Upper lobe of right lung (tissue), 1 donor: ENCODE measurements around the gene CATSPER3. TPM values are rescaled to one million over a fixed set of nuclear protein-coding genes. Genes with fewer than 3 reads are reported as not detected.

ENCODE experiments used
- ATAC-seq: fragments of 200-7000 bp; cut with Tn5 transposase; one replicate; pipeline ENCODE4 v1.9.1; 2020; ENCODE audit warnings: mild to moderate bottlenecking, moderate library complexity
- DNase-seq: peaks from one replicate; pipeline ENCODE4 v3.0.0-alpha.2; 2020
- H3K27ac ChIP-seq: fragments of 200-600 bp; one replicate; pipeline ENCODE4 v1.8.0; 2022
- H3K27me3 ChIP-seq: fragments of 200-600 bp; one replicate; pipeline ENCODE4 v1.8.0; 2022; ENCODE audit warnings: mild to moderate bottlenecking
- H3K36me3 ChIP-seq: fragments of 200-600 bp; one replicate; pipeline ENCODE4 v1.8.0; 2022
- H3K4me1 ChIP-seq: fragments of 200-600 bp; one replicate; pipeline ENCODE4 v1.8.0; 2022
- H3K4me3 ChIP-seq: fragments of 200-600 bp; one replicate; pipeline ENCODE4 v1.8.0; 2022; ENCODE audit warnings: mild to moderate bottlenecking
- H3K9me3 ChIP-seq: fragments of 200-600 bp; one replicate; pipeline ENCODE4 v1.8.0; 2022
- CTCF ChIP-seq: fragments of 200-600 bp; IDR thresholded peaks from one replicate; pipeline ENCODE4 v1.8.0; 2022; ENCODE audit warnings: antibody characterized with exemption
- intact Hi-C: fragments of 100-400 bp; cut with DNase I; formaldehyde crosslinking; loops from one replicate; pipeline ENCODE4 v1.11.0; 2022
- total RNA-seq: library from RNA; stranded (reverse); fragmentation: NEBNext Ultra II Directional; extraction: Animal tissue kit (Norgen Biotek cat#: 25700); gene quantifications from one replicate; pipeline ENCODE4 v1.2.1, GENCODE V29; 2021
- donor health status: DM: no; HTN: yes; CAD: no; lungs with severe emphysema.

The CATSPER3 gene
- total RNA-seq, 1 donor from 2014 or later: 0.87 TPM

GRCh38 chr5:135036405-135036804 lies 68.7 kb downstream of the CATSPER3 start:
- Histone ChIP-seq H3K36me3 (no peaks in the 10 kb centered on the region), H3K4me3 (no peak overlapping the region), H3K27me3 (peaks cover 92% of the 10 kb centered on the region), H3K9me3 (no peaks in the 10 kb centered on the region), H3K4me1 (peaks cover 33% of the 10 kb centered on the region), H3K27ac (no peak overlapping the region)
- DNase-seq (no peak), ATAC-seq (no peak)
- intact Hi-C loops: no loop called here
- no peak for TF ChIP-seq CTCF

- ATAC-seq (no peak), DNase-seq (no peak)
- Histone ChIP-seq H3K27ac (no peak overlapping the region), H3K4me3 (no peak overlapping the region), H3K27me3 (peaks cover 92% of the 10 kb centered on the region), H3K9me3 (no peaks in the 10 kb centered on the region), H3K4me1 (peaks cover 30% of the 10 kb centered on the region), H3K36me3 (no peaks in the 10 kb centered on the region)
- no peak for TF ChIP-seq CTCF
- intact Hi-C loops: no loop called here
Observed at GRCh38 chr5:135037519-135038204, 70.0 kb downstream of the CATSPER3 start.

GRCh38 chr5:135038205-135038812 lies 70.6 kb downstream of the CATSPER3 start:
- H3K27ac ChIP-seq: no peak overlapping the region
- intact Hi-C loops: no loop called here
- ATAC-seq (no peak), DNase-seq (no peak)
- peaks cover 92% of the 10 kb centered on the region for H3K27me3 ChIP-seq
- H3K4me1 ChIP-seq: peaks cover 23% of the 10 kb centered on the region
- no peak overlapping the region for H3K4me3 ChIP-seq
- TF ChIP-seq CTCF: no peak
- no peaks in the 10 kb centered on the region for H3K9me3 ChIP-seq
- H3K36me3 ChIP-seq: no peaks in the 10 kb centered on the region

- no peaks in the 10 kb centered on the region for H3K9me3 ChIP-seq
- H3K27me3 ChIP-seq: peaks cover 93% of the 10 kb centered on the region
- H3K36me3 ChIP-seq: no peaks in the 10 kb centered on the region
- intact Hi-C loops: no loop called here
- H3K27ac ChIP-seq: no peak overlapping the region
- DNase-seq (no peak), ATAC-seq (no peak)
- no peak for TF ChIP-seq CTCF
- H3K4me3 ChIP-seq: no peak overlapping the region
- peaks cover 20% of the 10 kb centered on the region for H3K4me1 ChIP-seq
Observed at GRCh38 chr5:135038813-135039270, 71.1 kb downstream of the CATSPER3 start.

GRCh38 chr5:135039271-135040033 lies 71.7 kb downstream of the CATSPER3 start:
- Histone ChIP-seq H3K9me3 (no peaks in the 10 kb centered on the region), H3K4me1 (peaks cover 20% of the 10 kb centered on the region), H3K4me3 (no peak overlapping the region), H3K27me3 (peaks cover 97% of the 10 kb centered on the region), H3K27ac (no peak overlapping the region), H3K36me3 (no peaks in the 10 kb centered on the region)
- ATAC-seq: peak; percentile 35
- intact Hi-C loops: no loop called here
- no peak for DNase-seq
- TF ChIP-seq CTCF: no peak
